ENCODE data around the gene RTKN2.

Gene RTKN2

GRCh38 chr10:62264126-62264525, 4.5 kb downstream of the RTKN2 start:
- Histone ChIP-seq H3K4me1 (ENCODE audit: control insufficient read depth in 5 of 5, insufficient read depth in 5 of 5, low read length in 5 of 5) (peaks cover 0 to 14% (median 10%) of the 10 kb centered on the region in 5 donors), H3K4me3 (ENCODE audit: low read depth in 1 of 5, low read length in 5 of 5) (no peak overlapping the region), H3K27me3 (ENCODE audit: control insufficient read depth in 5 of 5, insufficient read depth in 4 of 5, low read length in 5 of 5) (no peaks in the 10 kb centered on the region), H3K27ac (ENCODE audit: low read depth, low read length) (no peak overlapping the region), H3K9ac (ENCODE audit: low read length in 5 of 5) (no peak overlapping the region), H3K9me3 (ENCODE audit: control insufficient read depth in 5 of 5, low read length in 5 of 5) (no peaks in the 10 kb centered on the region), H3K36me3 (ENCODE audit: control insufficient read depth in 5 of 5, insufficient read depth in 5 of 5, low read length in 5 of 5) (no peaks in the 10 kb centered on the region)

- Histone ChIP-seq H3K4me1 (ENCODE audit: control insufficient read depth in 5 of 5, insufficient read depth in 5 of 5, low read length in 5 of 5) (no peaks in the 10 kb centered on the region), H3K36me3 (ENCODE audit: control insufficient read depth in 5 of 5, insufficient read depth in 5 of 5, low read length in 5 of 5) (no peaks in the 10 kb centered on the region), H3K27ac (ENCODE audit: low read depth, low read length) (no peak overlapping the region), H3K27me3 (ENCODE audit: control insufficient read depth in 5 of 5, insufficient read depth in 4 of 5, low read length in 5 of 5) (no peaks in the 10 kb centered on the region), H3K9ac (ENCODE audit: low read length in 5 of 5) (no peak overlapping the region), H3K9me3 (ENCODE audit: control insufficient read depth in 5 of 5, low read length in 5 of 5) (no peaks in the 10 kb centered on the region), H3K4me3 (ENCODE audit: low read depth in 1 of 5, low read length in 5 of 5) (no peak overlapping the region)
Observed at GRCh38 chr10:62261666-62262065, 7.0 kb downstream of the RTKN2 start.

- H3K4me1 ChIP-seq (ENCODE audit: control insufficient read depth in 5 of 5, insufficient read depth in 5 of 5, low read length in 5 of 5), result no peaks in the 10 kb centered on the region
- H3K4me3 ChIP-seq (ENCODE audit: low read depth in 1 of 5, low read length in 5 of 5), result no peak overlapping the region
- no peaks in the 10 kb centered on the region for H3K36me3 ChIP-seq (ENCODE audit: control insufficient read depth in 5 of 5, insufficient read depth in 5 of 5, low read length in 5 of 5)
- no peak overlapping the region for H3K9ac ChIP-seq (ENCODE audit: low read length in 5 of 5)
- H3K27me3 ChIP-seq (ENCODE audit: control insufficient read depth in 5 of 5, insufficient read depth in 4 of 5, low read length in 5 of 5), result no peaks in the 10 kb centered on the region
- H3K27ac ChIP-seq (ENCODE audit: low read depth, low read length), result no peak overlapping the region
- no peaks in the 10 kb centered on the region for H3K9me3 ChIP-seq (ENCODE audit: control insufficient read depth in 5 of 5, low read length in 5 of 5)
Observed at GRCh38 chr10:62259998-62260397, 8.6 kb downstream of the RTKN2 start.

DNA sequence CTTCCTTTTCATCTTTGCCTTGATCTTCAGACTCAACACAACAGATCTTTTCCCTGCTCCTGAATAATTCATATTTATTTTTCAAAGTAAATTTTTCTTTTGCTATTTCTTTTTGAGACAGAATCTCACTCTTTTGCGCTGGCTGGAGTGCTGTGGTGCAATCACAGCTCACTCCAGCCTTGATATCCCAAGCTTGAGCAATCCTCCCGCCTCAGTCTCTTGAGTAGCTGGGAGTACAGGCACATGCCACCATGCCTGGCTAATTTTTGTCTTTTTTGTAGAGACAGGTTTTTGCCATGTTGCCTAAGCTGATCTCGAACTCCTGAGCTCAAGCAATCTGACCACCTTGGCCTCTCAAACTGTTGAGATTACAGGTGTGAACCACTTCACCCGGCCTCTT, 9.2 kb downstream of the RTKN2 start:
- Histone ChIP-seq H3K27me3 (ENCODE audit: control insufficient read depth in 5 of 5, insufficient read depth in 4 of 5, low read length in 5 of 5) (no peaks in the 10 kb centered on the region), H3K27ac (ENCODE audit: low read depth, low read length) (no peak overlapping the region), H3K4me3 (ENCODE audit: low read depth in 1 of 5, low read length in 5 of 5) (no peak overlapping the region), H3K9me3 (ENCODE audit: control insufficient read depth in 5 of 5, low read length in 5 of 5) (no peaks in the 10 kb centered on the region), H3K36me3 (ENCODE audit: control insufficient read depth in 5 of 5, insufficient read depth in 5 of 5, low read length in 5 of 5) (no peaks in the 10 kb centered on the region), H3K4me1 (ENCODE audit: control insufficient read depth in 5 of 5, insufficient read depth in 5 of 5, low read length in 5 of 5) (no peaks in the 10 kb centered on the region), H3K9ac (ENCODE audit: low read length in 5 of 5) (no peak overlapping the region)

DNA sequence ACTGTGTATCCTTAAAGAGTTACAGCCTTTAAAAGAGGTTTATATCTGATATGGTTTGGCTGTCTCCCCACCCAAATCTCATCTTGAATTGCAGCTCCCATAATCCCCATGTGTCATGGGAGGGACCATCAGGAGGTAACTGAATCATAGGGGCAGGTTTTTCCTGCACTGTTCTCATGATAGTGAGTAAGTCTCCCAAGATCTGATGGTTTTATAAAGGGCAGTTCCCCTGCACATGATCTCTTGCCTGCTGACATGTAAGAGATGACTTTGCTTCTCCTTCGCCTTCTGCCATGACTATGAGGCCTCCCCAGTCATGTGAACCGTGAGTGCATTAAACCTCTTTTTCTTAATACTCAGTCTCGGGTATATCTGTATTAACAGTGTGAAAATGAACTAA, 9.7 kb downstream of the RTKN2 start:
- Histone ChIP-seq H3K36me3 (ENCODE audit: control insufficient read depth in 5 of 5, insufficient read depth in 5 of 5, low read length in 5 of 5) (no peaks in the 10 kb centered on the region), H3K9ac (ENCODE audit: low read length in 5 of 5) (no peak overlapping the region), H3K27me3 (ENCODE audit: control insufficient read depth in 5 of 5, insufficient read depth in 4 of 5, low read length in 5 of 5) (no peaks in the 10 kb centered on the region), H3K4me3 (ENCODE audit: low read depth in 1 of 5, low read length in 5 of 5) (no peak overlapping the region), H3K9me3 (ENCODE audit: control insufficient read depth in 5 of 5, low read length in 5 of 5) (no peaks in the 10 kb centered on the region), H3K27ac (ENCODE audit: low read depth, low read length) (no peak overlapping the region), H3K4me1 (ENCODE audit: control insufficient read depth in 5 of 5, insufficient read depth in 5 of 5, low read length in 5 of 5) (no peaks in the 10 kb centered on the region)

DNA sequence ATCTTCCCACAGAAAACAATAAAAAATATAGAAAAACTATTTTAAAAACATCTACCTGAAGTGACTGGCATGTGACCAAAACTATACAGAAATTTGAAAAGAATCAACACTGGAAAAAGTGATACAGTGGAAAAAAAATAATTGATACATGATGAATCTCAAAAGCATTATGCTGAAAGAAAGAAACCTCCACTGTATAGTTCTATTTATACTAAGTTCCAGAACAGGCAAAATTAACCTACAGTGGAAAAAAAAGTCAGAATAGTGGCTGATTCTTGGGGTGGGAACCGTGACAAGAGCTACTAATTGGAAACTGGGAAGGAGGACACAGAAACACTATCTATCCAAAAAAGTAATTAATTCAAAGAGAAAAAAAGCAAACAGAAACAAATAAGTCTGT, 14.9 kb downstream of the RTKN2 start:
- Histone ChIP-seq H3K27ac (ENCODE audit: low read depth, low read length) (no peak overlapping the region), H3K4me3 (ENCODE audit: low read depth in 1 of 5, low read length in 5 of 5) (no peak overlapping the region), H3K4me1 (ENCODE audit: control insufficient read depth in 5 of 5, insufficient read depth in 5 of 5, low read length in 5 of 5) (no peaks in the 10 kb centered on the region), H3K27me3 (ENCODE audit: control insufficient read depth in 5 of 5, insufficient read depth in 4 of 5, low read length in 5 of 5) (no peaks in the 10 kb centered on the region), H3K9ac (ENCODE audit: low read length in 5 of 5) (no peak overlapping the region), H3K36me3 (ENCODE audit: control insufficient read depth in 5 of 5, insufficient read depth in 5 of 5, low read length in 5 of 5) (no peaks in the 10 kb centered on the region), H3K9me3 (ENCODE audit: control insufficient read depth in 5 of 5, low read length in 5 of 5) (no peaks in the 10 kb centered on the region)

DNA sequence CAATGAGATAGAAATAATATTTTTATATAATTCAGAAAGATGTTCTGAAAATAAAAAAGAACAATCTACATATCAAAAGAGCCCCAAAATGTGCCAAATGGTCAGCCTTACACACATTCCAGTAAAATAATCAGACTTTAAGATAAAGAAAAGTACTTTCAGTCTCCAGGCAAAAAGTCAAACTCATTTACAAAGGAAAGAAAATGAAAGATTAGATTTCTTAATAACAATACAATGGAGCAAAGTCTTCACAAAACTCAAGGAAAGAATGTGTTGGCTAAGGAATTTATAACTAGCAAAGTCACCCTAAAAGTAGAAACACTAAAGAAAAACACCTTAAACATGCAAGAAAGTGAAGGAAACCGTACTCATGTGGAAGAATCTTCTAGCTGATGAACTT, 16.6 kb downstream of the RTKN2 start:
- no peaks in the 10 kb centered on the region for H3K9me3 ChIP-seq (ENCODE audit: control insufficient read depth in 5 of 5, low read length in 5 of 5)
- no peak overlapping the region for H3K4me3 ChIP-seq (ENCODE audit: low read depth in 1 of 5, low read length in 5 of 5)
- no peak overlapping the region for H3K27ac ChIP-seq (ENCODE audit: low read depth, low read length)
- H3K36me3 ChIP-seq (ENCODE audit: control insufficient read depth in 5 of 5, insufficient read depth in 5 of 5, low read length in 5 of 5), result no peaks in the 10 kb centered on the region
- no peaks in the 10 kb centered on the region for H3K27me3 ChIP-seq (ENCODE audit: control insufficient read depth in 5 of 5, insufficient read depth in 4 of 5, low read length in 5 of 5)
- H3K4me1 ChIP-seq (ENCODE audit: control insufficient read depth in 5 of 5, insufficient read depth in 5 of 5, low read length in 5 of 5), result no peaks in the 10 kb centered on the region
- no peak overlapping the region for H3K9ac ChIP-seq (ENCODE audit: low read length in 5 of 5)

GRCh38 chr10:62250594-62251198, 17.9 kb downstream of the RTKN2 start:
- H3K27me3 ChIP-seq (ENCODE audit: control insufficient read depth in 5 of 5, insufficient read depth in 4 of 5, low read length in 5 of 5), result no peaks in the 10 kb centered on the region
- H3K27ac ChIP-seq (ENCODE audit: low read depth, low read length), result no peak overlapping the region
- H3K9ac ChIP-seq (ENCODE audit: low read length in 5 of 5), result no peak overlapping the region
- no peak overlapping the region for H3K4me3 ChIP-seq (ENCODE audit: low read depth in 1 of 5, low read length in 5 of 5)
- no peaks in the 10 kb centered on the region for H3K9me3 ChIP-seq (ENCODE audit: control insufficient read depth in 5 of 5, low read length in 5 of 5)
- H3K4me1 ChIP-seq (ENCODE audit: control insufficient read depth in 5 of 5, insufficient read depth in 5 of 5, low read length in 5 of 5), result no peaks in the 10 kb centered on the region
- H3K36me3 ChIP-seq (ENCODE audit: control insufficient read depth in 5 of 5, insufficient read depth in 5 of 5, low read length in 5 of 5), result no peaks in the 10 kb centered on the region

DNA sequence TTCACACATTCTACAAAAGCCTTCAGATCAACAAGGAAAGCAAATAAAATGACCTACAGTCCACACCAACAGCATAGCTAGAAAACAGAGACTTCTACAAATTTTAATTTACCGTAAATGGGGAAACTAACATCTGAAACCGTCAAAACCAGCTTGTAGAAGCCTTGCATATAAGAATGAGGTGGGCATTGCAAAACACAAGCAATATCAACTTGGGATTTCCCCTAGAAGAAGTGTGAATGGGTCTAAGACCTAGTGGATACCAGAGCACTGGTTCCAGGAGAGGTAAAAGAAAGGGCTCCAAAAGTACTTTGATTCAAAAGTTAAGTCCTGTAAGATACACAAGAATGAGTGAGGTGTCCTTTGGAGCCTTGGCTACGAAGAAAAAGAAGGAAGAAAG, 18.7 kb downstream of the RTKN2 start:
- Histone ChIP-seq H3K9me3 (ENCODE audit: control insufficient read depth in 5 of 5, low read length in 5 of 5) (no peaks in the 10 kb centered on the region), H3K9ac (ENCODE audit: low read length in 5 of 5) (no peak overlapping the region)

DNA sequence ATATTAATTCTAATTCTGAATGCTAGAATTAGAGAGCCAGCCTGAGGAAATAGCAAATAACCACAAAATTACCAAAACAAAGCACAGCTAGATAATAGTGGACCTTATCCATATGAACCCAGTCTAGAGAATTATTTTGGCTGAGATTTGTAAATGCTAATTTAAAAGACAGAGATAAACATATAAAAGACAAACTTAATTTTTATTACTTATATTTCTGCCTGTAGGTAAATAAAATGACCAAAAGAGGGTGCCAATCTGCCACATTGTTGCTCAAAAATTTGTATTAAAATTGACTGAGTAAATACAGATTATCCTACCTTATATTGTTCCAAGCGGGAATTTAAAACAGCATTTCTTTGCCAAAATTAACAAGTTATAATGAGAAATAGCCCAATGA, 20.2 kb downstream of the RTKN2 start:
- Histone ChIP-seq H3K4me1 (ENCODE audit: control insufficient read depth in 5 of 5, insufficient read depth in 5 of 5, low read length in 5 of 5) (peaks cover 0 to 16% (median 11%) of the 10 kb centered on the region in 5 donors), H3K4me3 (ENCODE audit: low read depth in 1 of 5, low read length in 5 of 5) (no peak overlapping the region), H3K27me3 (ENCODE audit: control insufficient read depth in 5 of 5, insufficient read depth in 4 of 5, low read length in 5 of 5) (no peaks in the 10 kb centered on the region), H3K9ac (ENCODE audit: low read length in 5 of 5) (no peak overlapping the region), H3K9me3 (ENCODE audit: control insufficient read depth in 5 of 5, low read length in 5 of 5) (no peaks in the 10 kb centered on the region), H3K36me3 (ENCODE audit: control insufficient read depth in 5 of 5, insufficient read depth in 5 of 5, low read length in 5 of 5) (no peaks in the 10 kb centered on the region), H3K27ac (ENCODE audit: low read depth, low read length) (no peak overlapping the region)

More for the DNA sequence above, 18.7 kb downstream of the RTKN2 start:
- Histone ChIP-seq H3K36me3 (ENCODE audit: control insufficient read depth in 5 of 5, insufficient read depth in 5 of 5, low read length in 5 of 5) (no peaks in the 10 kb centered on the region), H3K27me3 (ENCODE audit: control insufficient read depth in 5 of 5, insufficient read depth in 4 of 5, low read length in 5 of 5) (no peaks in the 10 kb centered on the region), H3K4me1 (ENCODE audit: control insufficient read depth in 5 of 5, insufficient read depth in 5 of 5, low read length in 5 of 5) (peaks cover 0 to 6% (median 4%) of the 10 kb centered on the region in 5 donors), H3K4me3 (ENCODE audit: low read depth in 1 of 5, low read length in 5 of 5) (no peak overlapping the region), H3K27ac (ENCODE audit: low read depth, low read length) (no peak overlapping the region)

Data from subcutaneous abdominal adipose tissue (tissue), 5 donors.